ENCODE measurements around the gene ATXN7L1. TPM values are rescaled to one million over a fixed set of nuclear protein-coding genes. Genes with fewer than 3 reads are reported as not detected.

ATXN7L1 gene
- polyA plus RNA-seq, 1 of the 3 experiments (the other 2 are of a cell fraction): 6.0 TPM

DNA sequence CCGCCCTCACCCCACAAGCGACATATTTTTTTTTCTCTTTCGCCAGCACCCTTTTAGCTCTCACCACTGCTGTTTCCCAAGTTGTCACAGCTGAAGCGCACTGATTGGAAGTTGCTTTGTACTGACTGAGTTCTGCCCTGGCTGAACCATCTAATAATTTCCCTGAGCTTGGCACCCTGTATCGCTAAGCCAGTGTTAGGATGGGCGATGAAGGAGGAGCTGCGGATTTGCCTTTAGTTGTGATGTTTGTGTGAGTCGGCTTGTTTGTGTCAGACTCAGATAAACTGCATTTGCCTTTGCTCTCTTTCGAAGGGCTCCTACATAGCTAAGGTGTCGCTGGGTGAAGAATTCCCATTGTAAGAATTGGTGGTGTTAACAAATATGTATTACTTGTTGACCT, 1.3 kb upstream of the ATXN7L1 start:
- H2AFZ ChIP-seq (ENCODE audit: low read depth): peak overlapping the region; percentile 93; the same call in 1 of the 2 replicates

DNA sequence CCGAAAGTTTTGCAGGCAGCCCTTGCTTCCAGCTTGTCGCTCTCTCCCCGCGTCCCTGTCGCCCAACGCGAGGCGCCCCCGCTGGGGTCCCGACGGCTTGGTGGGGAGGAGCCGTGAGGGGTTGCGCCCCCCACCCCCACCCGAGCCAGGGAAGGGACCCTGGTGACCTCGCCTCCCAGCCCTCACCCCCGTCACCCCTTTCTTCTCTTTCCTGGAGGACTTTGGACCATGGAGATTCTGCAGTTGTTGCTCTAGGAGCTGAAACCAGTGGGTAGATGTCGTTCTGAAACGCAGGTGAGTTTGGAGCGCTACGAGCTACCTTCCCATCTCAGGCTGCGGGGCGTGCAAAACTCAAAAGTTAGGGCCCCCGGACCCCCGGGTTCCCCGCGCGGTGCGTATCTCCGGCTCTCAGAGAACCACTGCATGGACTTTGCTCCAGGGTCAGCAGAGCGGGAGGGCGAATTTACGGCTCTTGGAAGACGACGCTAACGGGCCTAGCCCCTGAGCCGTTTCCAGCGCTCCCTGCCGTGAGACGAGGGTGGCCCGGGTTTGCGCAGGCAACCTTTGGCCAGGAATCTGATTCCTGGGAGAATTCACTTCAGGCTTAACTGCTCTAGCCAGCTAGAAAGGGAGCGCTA, 684 bp upstream of the ATXN7L1 start:
- Histone ChIP-seq H3K36me3 (replicated peaks in 1 of 2; ENCODE audit: control insufficient read depth in 1 of 2, insufficient read depth in 2 of 2, low read length in 1 of 2) (peaks cover 5 to 8% of the 10 kb centered on the region in 2 experiments), H3K9ac (peak overlapping the region; percentile 66), H3F3A (replicated peaks; ENCODE audit: insufficient read depth) (peaks cover 6% of the 10 kb centered on the region), H3K4me2 (peak overlapping the region; percentile 91), H3K27ac (ENCODE audit: low read depth in 2 of 2, low read length in 1 of 2) (peak overlapping the region; percentile 10 to 71; a peak in 2 of 4 replicates), H2AFZ (ENCODE audit: low read depth) (peak overlapping the region; percentile 93), H3K4me1 (ENCODE audit: control insufficient read depth in 1 of 2, insufficient read depth in 2 of 2, low read depth in 1 of 2, low read length in 1 of 2) (peaks cover 0 to 50% of the 10 kb centered on the region in 2 experiments; a peak in 3 of 4 replicates), H3K79me2 (ENCODE audit: insufficient read depth) (peaks cover 21% of the 10 kb centered on the region; the same call in 1 of the 2 replicates), H3K4me3 (ENCODE audit: low read depth in 2 of 2, low read length in 1 of 2) (peak overlapping the region; percentile 76 to 81), H3K9me3 (no peaks in the 10 kb centered on the region), H4K20me1 (ENCODE audit: insufficient read depth) (0 out of 2 replicates have a peak, but pooled peaks cover 2% of the 10 kb centered on the region), H3K9me2 (no peaks in the 10 kb centered on the region), H3K27me3 (ENCODE audit: insufficient read depth) (no peaks in the 10 kb centered on the region)
- 5% methylated on average over 26 of the region's 42 CpGs for WGBS (ENCODE audit: low lambda C conversion rate)
- ChIA-PET POLR2A (interaction anchor here (0.7 to 1.3 kb wide), 3 partner anchors 67 to 160 kb away, joined by 3 read pairs; no protein-coding TSS in a partner anchor), CTCF (interaction anchor here (0.6 to 5.6 kb wide), 54 partner anchors 8 to 667 kb away, joined by 3 to 79 read pairs (median 4); no protein-coding TSS in a partner anchor)
- DNase-seq: peak; percentile 71
- TF ChIP-seq, protein P1, sequence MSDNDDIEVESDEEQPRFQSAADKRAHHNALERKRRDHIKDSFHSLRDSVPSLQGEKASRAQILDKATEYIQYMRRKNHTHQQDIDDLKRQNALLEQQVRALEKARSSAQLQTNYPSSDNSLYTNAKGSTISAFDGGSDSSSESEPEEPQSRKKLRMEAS (IDR thresholded peaks at IDR 0.05; ENCODE audit: low read depth): peak; percentile 35; the same call in 1 of the 2 replicates
- TF ChIP-seq PBX3 (IDR thresholded peaks at IDR 0.05): no peak
- TF ChIP-seq NRF1 (IDR thresholded peaks at IDR 0.05; ENCODE audit: low read depth, low read length): peak; percentile 2; the same call in 1 of the 2 replicates
- TF ChIP-seq CTCF (IDR thresholded peaks at IDR 0.05): peak; percentile 18; the same call in 1 of the 2 replicates
- TF ChIP-seq RXRA (IDR thresholded peaks at IDR 0.05; ENCODE audit: borderline replicate concordance, low read depth): no peak
- 0 out of 2 replicates have a peak, but pooled peaks have one; percentile 7 for TF ChIP-seq RFX5 (IDR thresholded peaks at IDR 0.05; ENCODE audit: low read length)

More for the DNA sequence above, 1.3 kb upstream of the ATXN7L1 start:
- peaks cover 6% of the 10 kb centered on the region for H3F3A ChIP-seq (replicated peaks; ENCODE audit: insufficient read depth)
- DNase-seq: no peak
- H3K9me3 ChIP-seq: no peaks in the 10 kb centered on the region
- H3K27ac ChIP-seq (ENCODE audit: low read depth in 2 of 2, low read length in 1 of 2): no peak overlapping the region
- 0 out of 2 replicates have a peak, but pooled peaks cover 2% of the 10 kb centered on the region for H4K20me1 ChIP-seq (ENCODE audit: insufficient read depth)
- H3K79me2 ChIP-seq (ENCODE audit: insufficient read depth): peaks cover 21% of the 10 kb centered on the region; the same call in 1 of the 2 replicates
- ChIA-PET CTCF (interaction anchor here (0.7 to 5.6 kb wide), 40 partner anchors 10 to 276 kb away, joined by 3 to 79 read pairs (median 6); no protein-coding TSS in a partner anchor), POLR2A (interaction anchor here (0.7 to 1.3 kb wide), 3 partner anchors 47 to 159 kb away, joined by 3 read pairs; no protein-coding TSS in a partner anchor)
- TF ChIP-seq JUND (IDR thresholded peaks at IDR 0.05) (no peak), USF1 (IDR thresholded peaks at IDR 0.05; ENCODE audit: borderline replicate concordance, low read depth) (no peak)
- H3K27me3 ChIP-seq (ENCODE audit: insufficient read depth): no peaks in the 10 kb centered on the region
- 93% methylated on average over 10 of the region's 10 CpGs for WGBS (ENCODE audit: low lambda C conversion rate)
- H3K9me2 ChIP-seq: no peaks in the 10 kb centered on the region
- no peak overlapping the region for H3K9ac ChIP-seq
- H3K4me1 ChIP-seq (ENCODE audit: control insufficient read depth in 1 of 2, insufficient read depth in 2 of 2, low read depth in 1 of 2, low read length in 1 of 2): peaks cover 0 to 50% of the 10 kb centered on the region in 2 experiments; a peak in 3 of 4 replicates
- H3K4me2 ChIP-seq: peak overlapping the region; percentile 91
- H3K36me3 ChIP-seq (replicated peaks in 1 of 2; ENCODE audit: control insufficient read depth in 1 of 2, insufficient read depth in 2 of 2, low read length in 1 of 2): peaks cover 5 to 9% of the 10 kb centered on the region in 2 experiments
- peak overlapping the region; percentile 76 to 81 for H3K4me3 ChIP-seq (ENCODE audit: low read depth in 2 of 2, low read length in 1 of 2)

Measured in SK-N-SH (cell line).